Neuronal stem cell (in vitro differentiated cells): ENCODE data around the gene SLC39A7.

Experiments
- DNase-seq: peaks from one replicate; pipeline ENCODE4 v3.0.0-alpha.2; 2013; ENCODE audit warnings: low spot score
- H2AFZ ChIP-seq: one replicate; pipeline ENCODE4 v1.6.1; 2013; ENCODE audit warnings: mild to moderate bottlenecking, low read length, inconsistent platforms
- H2AK5ac ChIP-seq: 2 replicates; pipeline ENCODE4 v1.6.1; 2013; ENCODE audit warnings: low read depth, mild to moderate bottlenecking, inconsistent platforms, low read length, moderate library complexity, mixed read lengths
- H2BK120ac ChIP-seq: 2 replicates; pipeline ENCODE4 v1.6.1; 2013; ENCODE audit warnings: low read depth, mild to moderate bottlenecking, inconsistent platforms, low read length, moderate library complexity, mixed read lengths
- H2BK12ac ChIP-seq: one replicate; pipeline ENCODE4 v1.6.1; 2013; ENCODE audit warnings: low read length, inconsistent platforms
- H2BK15ac ChIP-seq: 2 replicates; pipeline ENCODE4 v1.6.1; 2013; ENCODE audit warnings: mild to moderate bottlenecking, low read length, inconsistent platforms, mixed read lengths
- H2BK5ac ChIP-seq: one replicate; pipeline ENCODE4 v1.6.1; 2013; ENCODE audit warnings: inconsistent platforms, mild to moderate bottlenecking, low read length, moderate library complexity
- H3K14ac ChIP-seq: one replicate; pipeline ENCODE4 v1.6.1; 2013; ENCODE audit warnings: low read length, inconsistent platforms
- H3K18ac ChIP-seq: 2 replicates; pipeline ENCODE4 v1.6.1; 2013; ENCODE audit warnings: low read length, inconsistent platforms
- H3K23ac ChIP-seq: 2 replicates; pipeline ENCODE4 v1.6.1; 2013; ENCODE audit warnings: low read depth, mild to moderate bottlenecking, mixed read lengths, low read length, inconsistent platforms; ENCODE audit not compliant: poor library complexity
- H3K27ac ChIP-seq: replicated peaks from 3 replicates; pipeline ENCODE4 v1.5.1; 2013; ENCODE audit warnings: low read length, inconsistent platforms
- H3K27me3 ChIP-seq, 3 experiments: 2 replicates each; pipeline ENCODE4 v1.6.1; 2013; ENCODE audit warnings: low read length in 3 of 3, mild to moderate bottlenecking in 2 of 3, inconsistent platforms in 1 of 3, low read depth in 1 of 3, mixed read lengths in 1 of 3, moderate library complexity in 1 of 3; ENCODE audit not compliant: control insufficient read depth in 3 of 3, insufficient read depth in 3 of 3
- H3K36me3 ChIP-seq, 2 donors: replicated peaks in 1 of 2; 2 replicates each; pipeline ENCODE4 v1.6.1; 2013; ENCODE audit warnings: low read length in 2 of 2; ENCODE audit not compliant: control insufficient read depth in 2 of 2, insufficient read depth in 2 of 2
- H3K4ac ChIP-seq: 2 replicates; pipeline ENCODE4 v1.6.1; 2013; ENCODE audit warnings: inconsistent platforms, mild to moderate bottlenecking, low read length, moderate library complexity
- H3K4me1 ChIP-seq, 2 donors: 1 replicate in 1 of 2; 2 replicates in 1 of 2; pipeline ENCODE4 v1.6.1; 2013; ENCODE audit warnings: low read length in 2 of 2, low read depth in 1 of 2; ENCODE audit not compliant: control insufficient read depth in 2 of 2, insufficient read depth in 1 of 2
- H3K4me2 ChIP-seq: one replicate; pipeline ENCODE4 v1.6.1; 2013; ENCODE audit warnings: mild to moderate bottlenecking, low read length, inconsistent platforms; ENCODE audit not compliant: insufficient read depth, poor library complexity, severe bottlenecking
- H3K4me3 ChIP-seq, 2 donors: 2 replicates each; pipeline ENCODE4 v1.5.1; 2013; ENCODE audit warnings: low read length in 2 of 2, mild to moderate bottlenecking in 2 of 2, inconsistent platforms in 1 of 2, moderate library complexity in 1 of 2
- H3K79me1 ChIP-seq: one replicate; pipeline ENCODE4 v1.6.1; 2013; ENCODE audit warnings: low read depth, mild to moderate bottlenecking, inconsistent platforms, low read length, moderate library complexity
- H3K9ac ChIP-seq: one replicate; pipeline ENCODE4 v1.6.1; 2013; ENCODE audit warnings: mild to moderate bottlenecking, low read depth, low read length, inconsistent platforms; ENCODE audit not compliant: poor library complexity
- H3K9me3 ChIP-seq, 2 donors: replicated peaks in 1 of 2; 2 replicates each; pipeline versions ENCODE3 to v1.6.1; 2013; ENCODE audit warnings: low read length in 2 of 2, mild to moderate bottlenecking in 2 of 2, inconsistent platforms in 1 of 2, low read depth in 1 of 2, mixed read lengths in 1 of 2, moderate library complexity in 1 of 2; ENCODE audit not compliant: control insufficient read depth in 2 of 2, insufficient read depth in 1 of 2
- H4K8ac ChIP-seq: one replicate; pipeline ENCODE4 v1.6.1; 2013; ENCODE audit warnings: low read depth, mild to moderate bottlenecking, inconsistent platforms, low read length, moderate library complexity
- H4K91ac ChIP-seq: one replicate; pipeline ENCODE4 v1.6.1; 2013; ENCODE audit warnings: low read length, low read depth, mild to moderate bottlenecking, inconsistent platforms; ENCODE audit not compliant: poor library complexity
- WGBS, 2 donors: extraction: QIAGEN DNeasy Blood & Tissue Kit; methylation state at CpG; one replicate each; pipeline ENCODE4 v1.1.7; 2013; ENCODE audit warnings: missing lambda C conversion rate in 2 of 2, mixed read lengths in 1 of 2; ENCODE audit not compliant: insufficient read length in 2 of 2, insufficient replicate concordance in 1 of 2; ENCODE audit errors: extremely low coverage in 2 of 2; 5-methylcytosine and 5-hydroxymethylcytosine counted together

Gene SLC39A7

GRCh38 chr6:33183071-33183683 is 17.5 kb upstream of the SLC39A7 start:
- no peak overlapping the region for H2BK120ac ChIP-seq
- H3K27me3 ChIP-seq = peaks cover 0 to 15% (median 0%) of the 10 kb centered on the region in 3 experiments
- H4K91ac ChIP-seq = no peak overlapping the region
- peaks cover 0 to 10% of the 10 kb centered on the region in 2 donors for H3K9me3 ChIP-seq
- H2AFZ ChIP-seq = peak overlapping the region; percentile 74
- no peak overlapping the region for H3K9ac ChIP-seq
- H3K23ac ChIP-seq = no peak overlapping the region
- H3K4me3 ChIP-seq = no peak overlapping the region
- no peak overlapping the region for H3K18ac ChIP-seq
- H2BK15ac ChIP-seq = no peak overlapping the region
- no CpG with 5 or more reads among the region's 5 CpGs for WGBS, 2 donors
- H3K27ac ChIP-seq = no peak overlapping the region
- no peak overlapping the region for H2BK5ac ChIP-seq
- DNase-seq = no peak
- no peak overlapping the region for H4K8ac ChIP-seq
- H3K4me2 ChIP-seq = no peak overlapping the region
- H2BK12ac ChIP-seq = no peak overlapping the region
- H3K4ac ChIP-seq = no peak overlapping the region
- H3K79me1 ChIP-seq = no peaks in the 10 kb centered on the region
- no peak overlapping the region for H3K14ac ChIP-seq
- H3K36me3 ChIP-seq = no peaks in the 10 kb centered on the region
- no peak overlapping the region for H2AK5ac ChIP-seq
- no peaks in the 10 kb centered on the region for H3K4me1 ChIP-seq

GRCh38 chr6:33185190-33185589 is 15.5 kb upstream of the SLC39A7 start:
- H3K36me3 ChIP-seq = no peaks in the 10 kb centered on the region
- H3K4me2 ChIP-seq = no peak overlapping the region
- H3K18ac ChIP-seq = peak overlapping the region; percentile 13
- H2BK12ac ChIP-seq = peak overlapping the region; percentile 16
- no peak overlapping the region for H4K8ac ChIP-seq
- no peak overlapping the region for H3K9ac ChIP-seq
- no peak overlapping the region for H2AFZ ChIP-seq
- no peak overlapping the region for H2BK5ac ChIP-seq
- no peaks in the 10 kb centered on the region for H3K79me1 ChIP-seq
- no peak overlapping the region for H3K4me3 ChIP-seq
- H3K23ac ChIP-seq = peak overlapping the region; percentile 74
- no peak overlapping the region for H4K91ac ChIP-seq
- no peak overlapping the region for H2BK120ac ChIP-seq
- H3K14ac ChIP-seq = no peak overlapping the region
- WGBS, 2 donors = no CpG with 5 or more reads among the region's 9 CpGs
- DNase-seq = no peak
- peaks cover 0 to 9% (median 0%) of the 10 kb centered on the region in 3 experiments for H3K27me3 ChIP-seq
- no peak overlapping the region for H3K27ac ChIP-seq
- H3K9me3 ChIP-seq = peaks cover 0 to 10% of the 10 kb centered on the region in 2 donors
- H3K4me1 ChIP-seq = no peaks in the 10 kb centered on the region
- peak overlapping the region; percentile 82 for H2AK5ac ChIP-seq
- no peak overlapping the region for H3K4ac ChIP-seq
- H2BK15ac ChIP-seq = no peak overlapping the region

GRCh38 chr6:33185654-33186187 is 14.9 kb upstream of the SLC39A7 start:
- no peak overlapping the region for H3K4me3 ChIP-seq
- H3K9ac ChIP-seq = no peak overlapping the region
- peak overlapping the region; percentile 25 for H3K23ac ChIP-seq
- no peak overlapping the region for H2BK120ac ChIP-seq
- no peaks in the 10 kb centered on the region for H3K79me1 ChIP-seq
- H3K36me3 ChIP-seq = no peaks in the 10 kb centered on the region
- H4K8ac ChIP-seq = no peak overlapping the region
- no peak overlapping the region for H2BK12ac ChIP-seq
- no peak overlapping the region for H3K14ac ChIP-seq
- no peak overlapping the region for H3K4me2 ChIP-seq
- H2AK5ac ChIP-seq = peak overlapping the region; percentile 82
- no peak overlapping the region for H3K4ac ChIP-seq
- no peak overlapping the region for H2BK15ac ChIP-seq
- H2AFZ ChIP-seq = no peak overlapping the region
- peaks cover 0 to 10% (median 0%) of the 10 kb centered on the region in 3 experiments for H3K27me3 ChIP-seq
- H4K91ac ChIP-seq = no peak overlapping the region
- H3K18ac ChIP-seq = no peak overlapping the region
- no peak overlapping the region for H2BK5ac ChIP-seq
- 100% methylated on average over 2 of the region's 4 CpGs for WGBS, 2 donors
- H3K9me3 ChIP-seq = peaks cover 0 to 10% of the 10 kb centered on the region in 2 donors
- H3K4me1 ChIP-seq = peaks cover 0 to 3% of the 10 kb centered on the region in 2 donors
- DNase-seq = no peak
- no peak overlapping the region for H3K27ac ChIP-seq

GRCh38 chr6:33187809-33188208 is 12.9 kb upstream of the SLC39A7 start:
- Histone ChIP-seq H3K18ac (no peak overlapping the region), H3K9ac (no peak overlapping the region), H3K4ac (no peak overlapping the region), H2BK5ac (no peak overlapping the region), H3K36me3 (no peaks in the 10 kb centered on the region), H3K4me3 (no peak overlapping the region), H3K23ac (no peak overlapping the region), H2BK12ac (no peak overlapping the region), H2BK15ac (no peak overlapping the region), H3K4me1 (peaks cover 3 to 9% of the 10 kb centered on the region in 2 donors), H2BK120ac (no peak overlapping the region), H2AK5ac (no peak overlapping the region), H3K4me2 (no peak overlapping the region), H3K14ac (no peak overlapping the region), H2AFZ (no peak overlapping the region), H3K27ac (no peak overlapping the region), H4K91ac (no peak overlapping the region), H3K9me3 (peaks cover 0 to 10% of the 10 kb centered on the region in 2 donors), H3K79me1 (no peaks in the 10 kb centered on the region), H4K8ac (no peak overlapping the region), H3K27me3 (peaks cover 4 to 19% (median 18%) of the 10 kb centered on the region in 3 experiments)
- WGBS, 2 donors = no CpG with 5 or more reads among the region's 1 CpG
- DNase-seq = no peak
